Liver (tissue), 3 donors: Measurements from ENCODE around the gene CTSS.

Experiments
- EGR1 ChIP-seq, 2 donors: IDR thresholded peaks; 2 replicates each; pipeline ENCODE4 v1.6.1; 2016 to 2018; ENCODE audit warnings: antibody characterized with exemption in 2 of 2, low read depth in 2 of 2
- GABPA ChIP-seq, 2 donors: IDR thresholded peaks in 1 of 2; conservative IDR thresholded peaks in 1 of 2; 2 replicates each; pipeline ENCODE4 v1.6.1; 2016; ENCODE audit warnings: antibody characterized with exemption in 2 of 2, mild to moderate bottlenecking in 1 of 2, moderate library complexity in 1 of 2
- RAD21 ChIP-seq, 2 donors: IDR thresholded peaks; 2 replicates each; pipeline ENCODE4 v1.6.1; 2016; ENCODE audit warnings: antibody characterized with exemption in 2 of 2, mild to moderate bottlenecking in 2 of 2
- TAF1 ChIP-seq: conservative IDR thresholded peaks from 2 replicates; pipeline ENCODE4 v1.6.1; 2016; ENCODE audit warnings: antibody characterized with exemption, mild to moderate bottlenecking
- YY1 ChIP-seq: IDR thresholded peaks from 2 replicates; pipeline ENCODE4 v1.6.1; 2016; ENCODE audit warnings: antibody characterized with exemption, mild to moderate bottlenecking
- TF ChIP-seq, protein P1 (sequence below): fragments of 150-350 bp; IDR thresholded peaks from 2 replicates; pipeline ENCODE4 v1.5.1; 2017; ENCODE audit warnings: improper control_type of control experiment, low read depth, low read length; ENCODE audit not compliant: missing input control
- TF ChIP-seq, protein P2 (sequence below): IDR thresholded peaks from 2 replicates; pipeline ENCODE4 v1.6.1; 2016; ENCODE audit warnings: antibody characterized with exemption
- TF ChIP-seq, protein P3 (sequence below): IDR thresholded peaks from 2 replicates; pipeline ENCODE4 v1.6.1; 2016; ENCODE audit warnings: antibody characterized with exemption
- donor health status: healthy.
- donor health status: healthy.

DNA sequence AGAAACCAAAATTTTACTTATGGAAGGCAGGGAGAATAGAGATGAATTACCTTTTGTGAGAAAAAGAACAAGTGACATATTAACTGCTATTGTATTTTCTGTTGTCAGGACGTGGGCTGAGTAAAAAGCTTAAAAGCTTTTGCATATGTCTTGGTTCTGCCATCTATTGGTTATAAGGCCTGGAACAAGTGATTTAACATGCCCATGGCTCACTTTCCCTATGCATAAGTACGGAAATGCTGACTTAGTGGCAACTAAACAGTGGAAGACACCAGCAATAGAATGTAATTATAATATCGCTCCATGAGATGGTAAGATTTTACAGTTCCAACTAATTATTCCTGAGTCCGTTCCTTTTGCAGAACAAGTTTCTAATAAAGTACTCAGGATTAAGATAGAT, 6.7 kb upstream of the CTSS start:
- TF ChIP-seq, protein P1, sequence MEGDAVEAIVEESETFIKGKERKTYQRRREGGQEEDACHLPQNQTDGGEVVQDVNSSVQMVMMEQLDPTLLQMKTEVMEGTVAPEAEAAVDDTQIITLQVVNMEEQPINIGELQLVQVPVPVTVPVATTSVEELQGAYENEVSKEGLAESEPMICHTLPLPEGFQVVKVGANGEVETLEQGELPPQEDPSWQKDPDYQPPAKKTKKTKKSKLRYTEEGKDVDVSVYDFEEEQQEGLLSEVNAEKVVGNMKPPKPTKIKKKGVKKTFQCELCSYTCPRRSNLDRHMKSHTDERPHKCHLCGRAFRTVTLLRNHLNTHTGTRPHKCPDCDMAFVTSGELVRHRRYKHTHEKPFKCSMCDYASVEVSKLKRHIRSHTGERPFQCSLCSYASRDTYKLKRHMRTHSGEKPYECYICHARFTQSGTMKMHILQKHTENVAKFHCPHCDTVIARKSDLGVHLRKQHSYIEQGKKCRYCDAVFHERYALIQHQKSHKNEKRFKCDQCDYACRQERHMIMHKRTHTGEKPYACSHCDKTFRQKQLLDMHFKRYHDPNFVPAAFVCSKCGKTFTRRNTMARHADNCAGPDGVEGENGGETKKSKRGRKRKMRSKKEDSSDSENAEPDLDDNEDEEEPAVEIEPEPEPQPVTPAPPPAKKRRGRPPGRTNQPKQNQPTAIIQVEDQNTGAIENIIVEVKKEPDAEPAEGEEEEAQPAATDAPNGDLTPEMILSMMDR, result no peak
- TF ChIP-seq TAF1 (no peak), EGR1 (IDR thresholded peaks at IDR 0.05; ENCODE audit: low read depth in 2 of 2) (no peak), RAD21 (IDR thresholded peaks at IDR 0.05) (no peak), YY1 (no peak), GABPA (IDR thresholded peaks at IDR 0.05 in 1 of 2, conservative IDR thresholded peaks at IDR 0.05 in 1 of 2) (no peak)
- TF ChIP-seq, protein P2, sequence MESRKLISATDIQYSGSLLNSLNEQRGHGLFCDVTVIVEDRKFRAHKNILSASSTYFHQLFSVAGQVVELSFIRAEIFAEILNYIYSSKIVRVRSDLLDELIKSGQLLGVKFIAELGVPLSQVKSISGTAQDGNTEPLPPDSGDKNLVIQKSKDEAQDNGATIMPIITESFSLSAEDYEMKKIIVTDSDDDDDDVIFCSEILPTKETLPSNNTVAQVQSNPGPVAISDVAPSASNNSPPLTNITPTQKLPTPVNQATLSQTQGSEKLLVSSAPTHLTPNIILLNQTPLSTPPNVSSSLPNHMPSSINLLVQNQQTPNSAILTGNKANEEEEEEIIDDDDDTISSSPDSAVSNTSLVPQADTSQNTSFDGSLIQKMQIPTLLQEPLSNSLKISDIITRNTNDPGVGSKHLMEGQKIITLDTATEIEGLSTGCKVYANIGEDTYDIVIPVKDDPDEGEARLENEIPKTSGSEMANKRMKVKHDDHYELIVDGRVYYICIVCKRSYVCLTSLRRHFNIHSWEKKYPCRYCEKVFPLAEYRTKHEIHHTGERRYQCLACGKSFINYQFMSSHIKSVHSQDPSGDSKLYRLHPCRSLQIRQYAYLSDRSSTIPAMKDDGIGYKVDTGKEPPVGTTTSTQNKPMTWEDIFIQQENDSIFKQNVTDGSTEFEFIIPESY, result no peak
- TF ChIP-seq, protein P3, sequence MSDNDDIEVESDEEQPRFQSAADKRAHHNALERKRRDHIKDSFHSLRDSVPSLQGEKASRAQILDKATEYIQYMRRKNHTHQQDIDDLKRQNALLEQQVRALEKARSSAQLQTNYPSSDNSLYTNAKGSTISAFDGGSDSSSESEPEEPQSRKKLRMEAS, result no peak
